GM21423 (cell line): ENCODE data around the gene BMAL1.

Experiments
- ATAC-seq: cut with Tn5 transposase; IDR thresholded peaks from one replicate; pipeline ENCODE4 v1.9.1; 2021; ENCODE audit warnings: mild to moderate bottlenecking, moderate library complexity; ENCODE audit not compliant: unreplicated experiment

The BMAL1 gene

DNA sequence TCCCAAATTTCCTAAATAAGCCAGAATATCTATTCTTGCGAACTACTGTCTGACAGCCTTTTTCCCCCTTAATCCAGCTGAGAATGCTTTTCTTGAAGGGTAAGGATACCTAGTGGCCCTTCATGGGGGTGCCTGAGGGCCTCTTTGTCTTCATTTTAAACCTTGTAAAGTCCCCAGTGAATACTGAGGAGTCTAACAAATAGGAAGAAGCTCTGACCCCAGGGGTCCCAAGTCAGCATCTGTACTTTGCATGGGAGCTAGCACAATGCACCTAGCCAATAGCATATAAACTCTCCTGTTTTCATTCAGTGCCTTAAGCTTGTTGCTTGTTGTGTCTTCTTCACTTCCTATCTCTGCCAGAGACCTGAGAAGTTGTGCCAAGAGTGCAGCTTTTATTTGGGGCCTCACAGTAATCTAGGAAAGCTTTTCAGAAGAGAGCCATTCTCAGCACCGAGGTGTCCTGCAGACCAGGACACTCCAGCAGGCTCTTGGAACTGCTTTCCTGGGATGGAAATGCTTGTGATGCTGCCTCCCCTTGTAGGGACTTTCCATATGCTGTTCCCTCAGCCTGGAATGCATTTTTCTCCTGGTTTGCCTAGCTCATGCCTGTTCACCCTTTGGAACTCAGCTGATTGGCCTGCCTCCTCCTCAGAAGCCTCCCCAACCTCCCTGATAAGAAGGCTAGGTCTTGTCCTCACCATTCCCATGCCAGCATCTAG, 37.2 kb downstream of the BMAL1 start:
- ATAC-seq, result no peak

DNA sequence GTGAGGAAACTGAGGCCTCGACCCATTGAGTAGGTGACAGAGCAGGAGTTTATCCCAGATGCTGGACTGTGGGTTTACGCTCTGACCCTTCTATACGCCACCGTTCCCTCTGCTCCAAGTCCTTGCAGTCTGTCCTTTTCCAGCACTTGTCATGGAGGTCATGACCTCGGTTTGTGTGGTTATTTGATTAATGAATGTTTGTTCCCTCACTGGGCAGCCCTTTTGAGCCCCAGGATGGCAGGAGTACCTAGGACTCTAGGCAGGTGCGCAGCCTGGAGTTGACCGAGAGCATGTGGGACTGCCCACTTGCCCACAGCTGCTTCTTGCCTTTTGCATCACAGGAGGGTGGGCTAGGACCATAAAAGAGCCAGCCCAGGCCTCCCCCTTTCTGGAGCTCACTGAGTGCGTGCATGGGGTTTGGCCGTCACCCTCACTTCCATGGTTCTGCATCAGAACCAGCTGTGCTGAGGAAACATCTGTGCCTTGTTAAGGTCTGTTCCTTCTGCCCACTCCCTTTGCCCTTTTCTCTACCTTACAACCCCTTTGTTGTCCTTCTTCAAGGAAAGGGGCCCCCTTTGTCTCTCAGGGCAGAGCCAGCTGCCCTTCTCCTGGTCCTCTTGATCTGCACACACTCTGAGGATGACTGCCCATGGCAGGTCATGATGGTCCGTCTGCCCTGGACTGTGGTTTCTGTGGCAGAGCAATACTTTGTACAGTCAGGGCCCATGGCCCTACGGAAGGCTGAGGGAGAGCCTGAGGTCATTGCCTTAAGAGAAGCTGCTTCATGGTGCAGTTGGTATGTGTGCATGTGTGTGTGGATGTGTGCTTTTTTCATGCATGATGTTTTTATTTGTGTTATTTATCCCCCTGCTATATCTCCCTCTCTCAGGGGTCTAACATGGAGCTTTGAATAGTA, 38.2 kb downstream of the BMAL1 start:
- peak; percentile 17 for ATAC-seq

DNA sequence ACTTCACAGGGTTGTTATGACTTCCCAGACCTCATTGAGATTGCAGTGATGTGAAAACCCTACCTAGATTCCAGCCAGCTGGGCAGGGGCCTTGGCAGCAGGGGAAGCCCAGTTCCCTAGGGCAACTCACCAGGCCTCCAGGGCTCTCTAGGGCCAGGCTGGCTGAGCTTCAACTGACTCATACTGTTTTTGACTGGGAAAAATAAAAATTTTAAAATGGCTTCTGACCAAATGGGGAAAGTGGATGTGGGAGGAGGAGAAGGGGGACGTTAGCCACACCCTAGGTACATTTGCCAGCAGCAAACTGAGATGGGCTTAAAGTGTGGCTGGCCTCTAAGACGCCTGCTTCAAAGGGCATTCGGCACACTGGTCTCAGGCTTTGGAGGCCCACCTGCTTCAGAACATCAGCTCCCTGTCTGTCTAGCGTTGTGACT, 39.0 kb downstream of the BMAL1 start:
- peak; percentile 40 for ATAC-seq

DNA sequence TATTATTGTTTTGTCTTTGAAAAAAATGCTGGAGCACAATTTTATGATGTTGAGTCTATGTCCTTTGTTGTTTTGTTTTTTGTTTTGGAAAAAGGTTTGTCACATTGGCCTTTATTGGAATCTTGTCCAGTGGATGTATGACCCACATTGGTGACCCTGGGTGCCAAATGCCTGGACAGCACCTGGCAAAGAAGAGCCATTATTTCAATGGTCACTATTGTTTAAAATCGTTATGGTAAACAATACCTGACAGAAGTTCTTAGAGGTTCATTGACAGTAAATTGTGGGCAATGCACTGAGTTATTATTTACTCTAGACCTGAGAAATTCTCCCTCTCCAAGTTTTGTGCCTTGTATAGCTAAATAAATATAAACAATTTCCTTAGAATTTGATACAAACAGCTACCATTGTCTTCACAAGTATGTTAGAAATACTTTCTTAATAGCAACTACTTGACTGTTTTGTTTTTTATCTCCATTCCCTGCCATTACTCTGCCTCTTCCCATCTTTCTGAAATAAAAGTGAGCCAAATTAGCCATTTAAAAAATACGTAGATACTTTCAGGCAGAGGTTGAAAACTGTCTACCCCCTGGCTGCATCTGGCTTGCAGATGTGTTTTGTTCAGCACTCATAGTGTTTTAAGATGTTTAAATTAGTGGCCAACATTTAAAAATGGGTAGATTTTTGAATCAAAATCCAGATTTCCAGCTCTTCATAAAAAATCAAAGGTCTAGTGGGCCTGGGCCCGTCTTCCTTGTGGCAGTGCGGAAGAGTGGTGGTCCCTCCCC, 39.9 kb downstream of the BMAL1 start:
- no peak for ATAC-seq

DNA sequence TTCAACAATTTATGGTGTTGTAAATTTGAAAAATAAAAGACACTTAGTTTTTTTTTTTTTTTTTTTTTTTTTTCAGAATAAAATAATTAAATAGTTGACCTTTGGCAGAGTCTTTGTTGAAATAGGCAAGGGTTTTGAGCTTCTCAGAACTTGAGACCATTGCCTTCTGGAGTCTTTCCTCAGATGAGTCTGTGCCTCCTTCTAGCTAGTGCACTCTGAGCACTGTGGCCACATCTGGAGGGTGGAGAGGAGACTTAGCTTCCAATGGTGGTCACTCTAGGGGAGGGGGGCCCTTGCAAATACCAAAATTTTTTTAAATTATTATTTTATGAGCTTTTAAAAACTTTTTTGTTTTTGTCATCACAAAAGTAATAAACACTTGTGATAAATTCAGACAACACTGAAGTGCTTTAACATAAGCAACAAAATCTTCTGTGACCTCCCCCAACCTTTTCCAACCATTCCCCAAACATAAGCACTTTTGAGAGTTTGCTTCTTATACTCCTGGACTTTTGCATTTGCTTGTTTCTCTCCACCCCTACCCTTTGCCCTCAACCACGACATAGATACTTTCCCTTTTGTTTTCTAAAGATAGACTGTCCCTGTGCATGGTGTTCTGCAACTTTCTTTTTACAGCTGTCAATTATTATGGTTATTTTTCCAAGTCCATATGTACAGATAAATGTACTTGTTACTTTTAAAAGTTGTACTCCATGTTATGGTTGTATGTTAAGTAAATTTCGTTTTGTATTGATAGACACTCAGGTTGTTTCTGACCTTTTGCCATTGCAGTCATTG, 41.1 kb downstream of the BMAL1 start:
- ATAC-seq, result peak; percentile 74

DNA sequence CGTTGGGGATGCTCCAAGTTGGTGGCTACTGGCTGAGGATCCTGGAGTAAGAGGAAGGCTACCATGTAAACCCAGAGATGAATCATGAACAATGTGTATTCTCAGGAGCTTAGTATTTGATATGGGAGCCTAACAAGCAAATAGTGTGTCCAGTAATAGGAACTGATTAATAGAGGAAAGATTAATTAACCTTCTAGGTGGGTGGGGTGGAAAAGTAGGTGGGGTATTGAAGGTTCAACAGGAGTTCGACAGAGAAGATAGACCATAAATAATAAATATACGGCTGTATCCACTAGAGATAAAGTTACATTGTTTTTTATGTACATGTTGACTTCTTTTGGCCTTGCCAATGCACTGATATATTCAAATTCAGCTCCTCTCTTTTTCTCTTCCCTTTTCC, 43.1 kb downstream of the BMAL1 start:
- no peak for ATAC-seq

DNA sequence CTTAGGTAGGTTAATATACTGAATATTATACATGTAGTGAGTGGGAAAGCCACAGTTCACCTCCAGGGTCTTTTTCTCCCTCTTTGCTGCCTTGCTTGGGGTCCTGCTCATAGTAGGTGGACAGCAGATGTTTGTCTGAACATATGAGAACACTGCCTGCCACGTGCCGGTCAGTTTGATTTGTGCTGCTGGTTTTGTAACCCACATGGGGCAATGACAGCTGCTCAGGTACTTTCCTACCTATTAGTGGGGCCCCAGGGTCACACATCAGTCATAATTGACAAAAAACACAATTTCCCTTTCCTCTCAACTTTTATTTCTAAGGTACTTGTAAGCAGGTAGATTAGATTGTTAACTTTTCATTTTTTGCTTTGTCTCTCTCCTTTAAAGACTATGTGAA, 43.8 kb downstream of the BMAL1 start:
- no peak for ATAC-seq

DNA sequence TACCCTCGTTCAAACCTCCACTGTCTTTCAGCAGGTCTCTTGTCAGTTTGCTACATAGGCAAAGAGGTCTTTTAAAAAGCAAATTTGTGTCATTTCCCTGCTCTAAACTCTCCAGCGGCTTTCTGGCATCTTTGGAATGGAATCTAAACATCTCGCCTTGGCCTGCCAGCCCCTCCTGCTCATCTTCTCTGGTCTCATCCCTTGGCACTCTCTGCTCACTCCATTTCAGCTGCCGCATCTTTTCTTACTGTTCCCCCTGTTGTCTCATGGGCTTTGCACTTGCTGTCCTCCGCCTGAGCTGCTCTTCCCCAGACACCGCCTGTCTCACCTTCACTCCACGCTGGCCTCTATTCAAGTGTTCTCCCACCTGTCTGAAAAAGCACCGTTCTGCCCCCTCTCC, 46.6 kb downstream of the BMAL1 start:
- ATAC-seq, result no peak

DNA sequence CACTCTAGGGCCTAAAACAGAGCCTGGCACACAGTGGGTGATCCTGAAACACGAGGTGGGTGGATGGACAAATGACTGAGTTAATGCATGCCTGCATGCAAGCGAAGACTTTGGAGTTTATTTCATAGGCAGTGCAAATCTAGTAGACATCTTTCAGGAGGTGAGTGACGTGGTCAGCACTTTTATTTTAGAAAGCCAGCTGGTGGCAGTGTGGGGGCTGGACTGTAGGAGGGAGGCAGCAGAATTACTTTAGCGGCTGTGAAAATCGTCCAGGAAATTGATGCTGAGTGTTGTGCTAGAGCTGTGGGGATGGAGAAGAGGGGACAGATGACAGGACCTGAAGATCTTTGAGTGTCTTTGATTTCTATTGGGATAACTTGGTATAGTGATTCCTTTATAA, 47.1 kb downstream of the BMAL1 start:
- ATAC-seq, result no peak

DNA sequence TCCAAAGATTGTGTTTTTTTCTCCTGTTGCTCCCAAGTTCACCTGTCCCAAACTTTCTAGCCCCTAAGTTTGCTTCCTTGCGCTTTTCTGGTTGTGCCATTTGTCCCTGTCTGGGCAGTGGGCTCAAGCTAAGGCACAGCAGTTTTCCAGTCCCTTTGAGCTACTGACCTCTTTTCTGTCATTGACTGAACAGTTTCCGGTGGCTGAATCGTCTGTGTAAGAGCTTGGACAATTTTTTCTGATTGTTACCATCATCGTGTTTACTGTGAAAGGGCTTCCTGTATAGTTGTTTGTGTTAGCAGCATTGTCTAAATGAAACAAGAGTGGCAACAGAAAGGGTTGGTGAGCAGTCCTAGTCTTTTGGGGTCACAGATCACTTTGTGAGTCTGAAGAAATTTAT, 49.8 kb downstream of the BMAL1 start:
- ATAC-seq, result no peak

DNA sequence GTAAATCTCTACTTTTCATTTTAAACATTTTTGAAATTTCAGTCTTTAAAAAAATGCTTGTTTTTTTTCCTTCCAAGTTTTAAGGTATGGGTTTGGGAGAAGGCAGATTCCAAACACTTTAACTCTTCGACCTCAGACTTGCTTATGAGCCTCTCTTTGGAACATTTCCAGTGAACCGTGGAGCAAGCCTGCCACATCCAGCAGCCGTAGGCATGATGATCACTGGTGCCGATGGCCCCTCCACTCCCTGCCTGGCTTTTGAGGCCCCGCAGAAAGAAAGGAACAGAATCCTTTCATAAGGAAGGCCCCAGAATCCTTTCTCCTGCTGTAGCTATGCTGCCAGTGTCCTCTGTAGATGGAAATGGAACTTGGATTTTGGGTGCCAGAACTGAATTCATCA, 50.7 kb downstream of the BMAL1 start:
- ATAC-seq, result no peak

DNA sequence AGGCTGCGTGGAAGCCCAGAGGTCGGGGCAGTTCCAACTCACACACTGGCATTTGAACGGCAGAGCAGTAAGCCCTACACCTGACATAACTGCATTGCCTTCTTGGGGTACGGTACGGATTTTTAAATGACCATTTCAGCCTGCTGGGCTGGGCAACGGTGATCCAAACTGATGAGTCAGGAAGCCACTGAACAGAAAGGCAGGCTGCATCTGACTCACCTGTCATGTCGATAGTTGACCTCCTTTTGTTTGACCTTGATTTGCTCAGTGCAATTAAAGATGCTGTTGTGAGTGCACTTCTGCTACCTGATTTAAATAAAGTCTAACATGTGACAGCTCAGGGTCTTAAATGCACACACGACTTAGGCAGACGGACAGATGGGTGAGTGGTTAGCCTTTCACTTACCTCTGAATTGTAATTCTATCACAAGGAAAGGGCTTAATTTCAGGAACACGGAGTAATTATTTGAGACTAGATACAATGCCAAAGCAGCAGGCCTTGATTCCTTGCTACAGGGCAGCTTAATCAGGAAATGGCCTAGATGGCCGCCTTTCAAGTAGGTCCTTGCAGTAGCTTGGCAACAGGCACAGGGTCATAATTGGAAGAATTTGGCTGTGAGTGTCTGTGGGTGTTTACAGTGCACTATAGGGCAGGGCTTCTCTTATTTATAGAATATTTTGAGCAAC, 52.2 kb downstream of the BMAL1 start:
- ATAC-seq, result no peak

DNA sequence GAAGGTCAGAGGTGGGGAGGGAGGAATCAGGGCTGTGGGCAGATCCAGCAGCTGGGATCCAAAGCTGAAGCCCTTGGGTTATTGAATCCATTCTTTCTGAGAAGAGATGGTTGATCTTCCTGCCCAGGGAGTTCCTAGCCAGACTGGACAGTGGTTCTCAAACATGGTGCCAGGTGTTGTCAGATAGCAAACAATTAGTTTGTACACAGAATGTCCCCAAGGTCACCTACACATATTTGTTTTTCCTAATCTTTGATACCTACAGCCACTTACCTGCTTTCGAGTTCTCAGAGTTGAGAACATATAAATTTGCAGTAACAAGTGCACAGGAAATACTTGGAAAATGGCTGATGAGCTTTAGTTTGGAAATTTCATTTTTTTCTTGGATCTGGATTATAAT, 54.5 kb downstream of the BMAL1 start:
- no peak for ATAC-seq

DNA sequence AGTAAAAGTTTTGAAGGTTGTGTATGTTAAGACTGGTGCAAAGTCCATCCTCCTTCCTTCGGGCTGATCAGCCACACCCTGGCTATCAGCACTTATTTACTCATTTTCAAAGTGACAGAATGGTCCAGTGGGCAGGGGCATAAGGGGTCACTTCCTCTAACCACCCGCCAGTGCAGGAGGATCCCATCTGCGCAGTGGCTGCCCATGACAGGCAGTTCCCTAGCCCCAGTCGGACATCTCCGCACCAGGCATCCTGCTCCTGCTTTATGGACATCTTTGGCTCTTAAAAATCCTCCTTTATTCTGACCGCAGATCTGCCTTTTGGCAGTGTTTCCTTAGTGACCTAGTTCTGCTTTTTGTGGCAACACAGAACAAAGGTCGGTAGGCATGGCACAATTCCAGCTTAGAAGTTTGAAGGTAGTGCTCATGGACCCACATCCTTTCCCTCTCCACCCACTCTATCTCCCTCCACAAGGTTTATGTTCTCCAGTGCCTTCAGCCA, 55.9 kb downstream of the BMAL1 start:
- ATAC-seq, result peak; percentile 44

DNA sequence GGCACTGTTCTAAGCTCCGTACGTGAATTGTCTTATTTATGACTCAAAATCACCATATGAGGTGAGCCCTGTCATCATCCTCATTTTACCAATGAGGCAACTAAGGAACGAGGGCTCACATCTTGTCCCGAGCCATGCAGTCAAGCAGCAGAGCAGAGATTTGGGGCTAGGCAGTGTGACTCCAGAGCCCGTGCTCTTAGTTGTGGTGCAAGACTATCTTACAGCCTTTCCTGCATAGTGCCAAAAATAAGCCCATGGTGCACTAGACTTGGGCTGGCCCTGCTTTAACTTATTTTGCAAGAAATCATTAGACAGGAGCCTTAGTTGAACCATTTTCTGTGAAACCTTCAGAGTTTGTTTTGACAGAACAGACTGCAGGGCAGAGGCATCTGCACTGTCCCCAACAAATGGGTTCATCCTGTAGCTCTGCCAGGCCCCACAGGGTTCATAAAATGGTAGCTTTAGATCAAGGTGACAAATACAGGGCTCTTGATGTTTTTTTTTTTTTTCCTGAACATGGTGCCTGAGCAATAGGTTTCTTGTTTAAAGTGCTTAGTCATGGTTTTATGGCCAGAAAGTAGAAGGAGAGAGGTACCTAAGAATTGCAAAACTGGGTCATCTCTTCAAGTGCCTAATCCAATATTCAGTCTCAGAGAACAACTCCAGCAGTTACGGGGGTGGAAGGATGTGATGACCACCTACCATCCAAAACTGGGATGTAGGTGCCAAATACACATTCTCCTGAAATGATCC, 56.6 kb downstream of the BMAL1 start:
- no peak for ATAC-seq

DNA sequence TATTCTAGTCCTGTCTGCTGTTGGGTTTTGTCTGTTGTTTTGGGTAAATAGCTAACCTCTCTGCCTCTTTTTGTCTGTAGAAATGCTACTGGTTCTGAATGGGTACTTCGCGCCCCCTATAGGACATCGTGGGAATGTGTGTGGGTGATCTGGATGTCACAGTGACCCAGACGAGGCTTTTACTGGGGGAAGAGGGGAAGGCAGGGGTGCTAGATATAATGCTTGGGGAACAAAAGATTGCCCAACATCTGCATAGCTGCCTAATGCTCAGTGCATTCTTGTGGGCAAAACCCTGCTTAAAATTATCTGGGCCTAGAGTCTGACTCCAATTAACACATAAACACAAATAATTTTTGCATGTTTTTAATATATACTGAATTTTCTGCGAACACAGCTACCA, 57.7 kb downstream of the BMAL1 start:
- peak; percentile 34 for ATAC-seq

DNA sequence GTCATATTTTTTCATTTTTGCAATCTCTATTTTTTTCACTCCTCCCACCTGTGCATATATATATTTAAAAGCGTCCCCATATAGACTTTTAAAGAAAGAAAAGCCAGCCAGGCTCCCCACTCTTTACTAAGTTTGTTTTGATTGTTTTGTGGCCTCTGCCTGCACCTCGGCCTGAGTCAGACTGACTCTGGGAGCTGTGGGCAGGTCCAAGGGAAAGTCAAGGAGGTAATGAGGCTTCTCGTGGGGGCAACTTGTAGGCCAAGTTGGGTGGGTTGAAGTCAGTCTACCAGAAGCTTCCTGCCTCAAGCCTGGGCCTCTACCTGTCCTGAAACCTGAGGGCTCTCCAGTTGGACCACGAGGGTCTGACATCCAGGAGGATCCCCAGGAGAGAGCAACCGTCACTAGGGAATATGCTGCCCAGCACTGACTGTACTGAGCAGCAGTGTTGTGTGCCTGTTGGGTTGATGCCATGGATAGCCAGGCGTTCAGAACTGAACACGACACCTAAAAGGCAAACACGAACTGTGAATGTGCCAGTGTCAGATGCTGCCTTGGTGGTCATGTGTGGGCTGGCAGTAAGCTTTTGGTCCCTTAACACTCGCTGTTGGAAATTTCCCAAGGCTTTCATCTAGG, 58.8 kb downstream of the BMAL1 start:
- no peak for ATAC-seq

DNA sequence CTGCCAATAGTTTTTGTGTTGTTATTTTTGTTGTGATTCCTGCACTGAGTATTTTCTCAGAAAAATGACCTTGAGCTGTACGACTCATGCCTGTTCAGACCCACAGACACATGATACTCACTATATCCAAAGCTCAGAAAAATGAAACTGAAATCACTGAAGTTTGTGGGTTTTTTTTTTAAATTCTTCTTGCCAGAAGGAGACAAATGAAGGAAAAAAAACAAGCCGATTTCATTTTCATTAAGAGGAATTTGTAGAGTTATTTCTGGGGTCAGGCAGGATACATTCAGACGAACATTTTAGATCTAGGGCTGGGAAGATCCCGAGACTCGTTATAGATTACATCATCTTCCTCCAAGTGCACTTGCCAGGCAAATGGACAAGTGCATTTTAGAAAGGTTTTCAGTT, 60.4 kb downstream of the BMAL1 start:
- peak; percentile 38 for ATAC-seq
